Activated CD8-positive, alpha-beta T cell treated with anti-CD3 and anti-CD28 coated beads for 36 hours (primary cell): Measurements from ENCODE around the gene TRAPPC11. TPM values are rescaled to one million over a fixed set of nuclear protein-coding genes. Genes with fewer than 3 reads are reported as not detected.
"Not testable (repeated sequence)": the region's sequence is repeated elsewhere in the genome, so short reads cannot be mapped to it uniquely, and the experiment has no call there.

Experiments used
- ATAC-seq: fragments of 200-7000 bp; cut with Tn5 transposase; one replicate; pipeline ENCODE4 v1.10.0; 2021; ENCODE audit warnings: mild to moderate bottlenecking, moderate library complexity
- CTCF ChIA-PET: fragments of 350-600 bp; sonication (Branson Sonifier 250); formaldehyde crosslinking; loops from one replicate; lab custom pipeline; 2021; ENCODE audit warnings: antibody characterized with exemption; lab: Charles Lee
- POLR2A ChIA-PET: fragments of 350-600 bp; sonication (Branson Sonifier 250); formaldehyde crosslinking; loops from one replicate; lab custom pipeline; 2021; ENCODE audit warnings: antibody characterized with exemption; lab: Charles Lee
- DNase-seq: peaks from one replicate; pipeline ENCODE4 v3.0.0-alpha.2; 2020
- H3K27ac Mint-ChIP-seq: one replicate; pipeline ENCODE4 v1.8.0; 2021; ENCODE audit warnings: mild to moderate bottlenecking, mixed read lengths
- H3K27me3 Mint-ChIP-seq: one replicate; pipeline ENCODE4 v1.8.0; 2021; ENCODE audit warnings: mixed read lengths
- H3K36me3 Mint-ChIP-seq: one replicate; pipeline ENCODE4 v1.8.0; 2021; ENCODE audit warnings: low read depth, mixed read lengths
- H3K4me1 Mint-ChIP-seq: one replicate; pipeline ENCODE4 v1.8.0; 2021; ENCODE audit warnings: low read depth, mixed read lengths
- H3K4me3 Mint-ChIP-seq: one replicate; pipeline ENCODE4 v1.8.0; 2021; ENCODE audit warnings: mild to moderate bottlenecking, moderate library complexity, mixed read lengths
- H3K9me3 Mint-ChIP-seq: one replicate; pipeline ENCODE4 v1.8.0; 2021; ENCODE audit warnings: mixed read lengths
- CTCF ChIP-seq: fragments of 200-600 bp; IDR thresholded peaks from one replicate; pipeline ENCODE4 v1.8.0; 2022; ENCODE audit warnings: antibody characterized with exemption, mild to moderate bottlenecking
- intact Hi-C: fragments of 100-400 bp; cut with micrococcal nuclease; formaldehyde crosslinking; loops from one replicate; pipeline ENCODE4 v1.10.0; 2022
- total RNA-seq, 2 experiments: library from RNA; stranded (reverse); gene quantifications; one replicate each; pipeline ENCODE4 v1.2.3, GENCODE V29; 2021

The TRAPPC11 gene
- total RNA-seq, 2 experiments from 2014 or later, result 28.5 to 32.2 TPM

GRCh38 chr4:183624548-183624947, 34.5 kb upstream of the TRAPPC11 start:
- DNase-seq (no peak), ATAC-seq (no peak)
- H3K36me3 Mint-ChIP-seq, result no peaks in the 10 kb centered on the region
- no peak overlapping the region for H3K27ac Mint-ChIP-seq
- ChIA-PET POLR2A (no interaction called here), CTCF (no interaction called here)
- H3K4me1 Mint-ChIP-seq, result no peaks in the 10 kb centered on the region
- no peaks in the 10 kb centered on the region for H3K27me3 Mint-ChIP-seq
- H3K4me3 Mint-ChIP-seq, result no peak overlapping the region
- H3K9me3 Mint-ChIP-seq, result no peaks in the 10 kb centered on the region
- intact Hi-C loops, result no loop called here
- TF ChIP-seq CTCF, result no peak

GRCh38 chr4:183626168-183626567, 32.9 kb upstream of the TRAPPC11 start:
- Mint-ChIP-seq H3K27ac (no peak overlapping the region), H3K4me3 (no peak overlapping the region), H3K27me3 (no peaks in the 10 kb centered on the region), H3K9me3 (no peaks in the 10 kb centered on the region), H3K4me1 (no peaks in the 10 kb centered on the region), H3K36me3 (no peaks in the 10 kb centered on the region)
- TF ChIP-seq CTCF, result no peak
- intact Hi-C loops, result no loop called here
- ChIA-PET CTCF (no interaction called here), POLR2A (no interaction called here)
- no peak for ATAC-seq
- no peak for DNase-seq

- ATAC-seq, CTCF ChIA-PET, DNase-seq, POLR2A ChIA-PET, H3K9me3 Mint-ChIP-seq, H3K4me3 Mint-ChIP-seq, H3K27ac Mint-ChIP-seq, H3K27me3 Mint-ChIP-seq, intact Hi-C loops, H3K36me3 Mint-ChIP-seq, H3K4me1 Mint-ChIP-seq: not testable (repeated sequence)
Measured at GRCh38 chr4:183627286-183627685, 31.8 kb upstream of the TRAPPC11 start.

- no peak for ATAC-seq
- ChIA-PET POLR2A (no interaction called here), CTCF (no interaction called here)
- H3K4me3 Mint-ChIP-seq, result no peak overlapping the region
- H3K4me1 Mint-ChIP-seq, result no peaks in the 10 kb centered on the region
- H3K27me3 Mint-ChIP-seq, result no peaks in the 10 kb centered on the region
- intact Hi-C loops, result no loop called here
- no peak for TF ChIP-seq CTCF
- no peaks in the 10 kb centered on the region for H3K9me3 Mint-ChIP-seq
- H3K36me3 Mint-ChIP-seq, result no peaks in the 10 kb centered on the region
- DNase-seq, result no peak
- H3K27ac Mint-ChIP-seq, result no peak overlapping the region
Measured at GRCh38 chr4:183627979-183628588, 31.0 kb upstream of the TRAPPC11 start.

- no peak overlapping the region for H3K4me3 Mint-ChIP-seq
- POLR2A ChIA-PET, result no interaction called here
- no peak for TF ChIP-seq CTCF
Measured at GRCh38 chr4:183631577-183632198, 27.4 kb upstream of the TRAPPC11 start.

More at GRCh38 chr4:183631577-183632198, 27.4 kb upstream of the TRAPPC11 start:
- no peaks in the 10 kb centered on the region for H3K9me3 Mint-ChIP-seq
- intact Hi-C loops, result no loop called here
- no peak overlapping the region for H3K27ac Mint-ChIP-seq
- ATAC-seq, result no peak
- no peak for DNase-seq
- H3K27me3 Mint-ChIP-seq, result no peaks in the 10 kb centered on the region
- CTCF ChIA-PET, result no interaction called here
- peaks cover 5% of the 10 kb centered on the region for H3K4me1 Mint-ChIP-seq
- no peaks in the 10 kb centered on the region for H3K36me3 Mint-ChIP-seq
